AG09309 (cell line): ENCODE results near the gene SAT1.

Experiments
- DNase-seq: peaks from one replicate; pipeline ENCODE4 v3.0.0-alpha.2; 2010; ENCODE audit warnings: low read depth
- H3K4me3 ChIP-seq: 2 replicates; pipeline ENCODE4 v1.5.1; 2011; ENCODE audit warnings: mild to moderate bottlenecking, low read depth, low read length, moderate library complexity; ENCODE audit not compliant: control insufficient read depth
- TF ChIP-seq, protein P1 (sequence below): IDR thresholded peaks from 2 replicates; pipeline ENCODE4 v1.5.1; 2011; ENCODE audit warnings: mild to moderate bottlenecking, low read depth, low read length, inconsistent platforms; ENCODE audit not compliant: insufficient read depth, control insufficient read depth; ENCODE audit errors: missing control alignments

SAT1 gene

DNA sequence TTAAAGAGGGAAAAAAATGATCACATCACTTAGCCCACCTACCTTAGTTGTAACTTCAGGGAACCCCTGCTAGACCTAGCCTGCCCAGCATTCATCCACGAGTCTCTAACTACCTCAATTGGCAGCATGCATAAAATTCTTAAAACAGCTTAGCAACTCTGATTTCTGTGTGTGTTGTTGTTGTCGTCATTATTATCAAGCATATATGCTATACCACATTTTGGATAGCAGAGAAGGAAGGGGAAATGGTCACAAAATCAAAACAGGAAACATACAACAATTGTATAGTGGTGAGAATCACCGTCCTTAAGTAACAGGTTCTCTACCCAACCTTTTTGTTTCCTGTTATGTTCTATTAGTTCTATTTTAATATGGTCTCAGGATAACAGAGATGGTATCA, 37.2 kb upstream of the SAT1 start:
- no peak for DNase-seq
- TF ChIP-seq, protein P1, sequence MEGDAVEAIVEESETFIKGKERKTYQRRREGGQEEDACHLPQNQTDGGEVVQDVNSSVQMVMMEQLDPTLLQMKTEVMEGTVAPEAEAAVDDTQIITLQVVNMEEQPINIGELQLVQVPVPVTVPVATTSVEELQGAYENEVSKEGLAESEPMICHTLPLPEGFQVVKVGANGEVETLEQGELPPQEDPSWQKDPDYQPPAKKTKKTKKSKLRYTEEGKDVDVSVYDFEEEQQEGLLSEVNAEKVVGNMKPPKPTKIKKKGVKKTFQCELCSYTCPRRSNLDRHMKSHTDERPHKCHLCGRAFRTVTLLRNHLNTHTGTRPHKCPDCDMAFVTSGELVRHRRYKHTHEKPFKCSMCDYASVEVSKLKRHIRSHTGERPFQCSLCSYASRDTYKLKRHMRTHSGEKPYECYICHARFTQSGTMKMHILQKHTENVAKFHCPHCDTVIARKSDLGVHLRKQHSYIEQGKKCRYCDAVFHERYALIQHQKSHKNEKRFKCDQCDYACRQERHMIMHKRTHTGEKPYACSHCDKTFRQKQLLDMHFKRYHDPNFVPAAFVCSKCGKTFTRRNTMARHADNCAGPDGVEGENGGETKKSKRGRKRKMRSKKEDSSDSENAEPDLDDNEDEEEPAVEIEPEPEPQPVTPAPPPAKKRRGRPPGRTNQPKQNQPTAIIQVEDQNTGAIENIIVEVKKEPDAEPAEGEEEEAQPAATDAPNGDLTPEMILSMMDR = no peak
- H3K4me3 ChIP-seq = no peak overlapping the region

DNA sequence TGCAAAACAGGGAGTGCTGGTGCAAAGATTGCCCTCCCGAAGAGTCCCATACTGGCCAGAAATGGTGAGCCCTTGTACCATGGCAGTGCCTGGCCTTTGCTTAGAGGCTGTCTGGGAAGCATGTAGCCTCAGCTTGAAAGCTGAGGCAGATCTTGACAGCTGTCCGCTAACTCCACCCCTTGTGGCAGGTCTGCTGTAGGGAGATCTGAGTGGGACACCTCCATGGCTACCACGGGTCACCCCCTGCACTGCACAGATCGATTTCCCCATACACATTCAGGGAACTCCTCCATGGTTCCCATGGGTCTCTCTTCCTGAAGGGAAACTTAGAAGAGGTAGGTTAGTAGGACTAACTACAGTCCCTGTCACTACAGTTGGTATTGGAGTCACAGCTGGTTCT, 33.8 kb upstream of the SAT1 start:
- no peak for DNase-seq
- TF ChIP-seq, protein P1 = no peak

DNA sequence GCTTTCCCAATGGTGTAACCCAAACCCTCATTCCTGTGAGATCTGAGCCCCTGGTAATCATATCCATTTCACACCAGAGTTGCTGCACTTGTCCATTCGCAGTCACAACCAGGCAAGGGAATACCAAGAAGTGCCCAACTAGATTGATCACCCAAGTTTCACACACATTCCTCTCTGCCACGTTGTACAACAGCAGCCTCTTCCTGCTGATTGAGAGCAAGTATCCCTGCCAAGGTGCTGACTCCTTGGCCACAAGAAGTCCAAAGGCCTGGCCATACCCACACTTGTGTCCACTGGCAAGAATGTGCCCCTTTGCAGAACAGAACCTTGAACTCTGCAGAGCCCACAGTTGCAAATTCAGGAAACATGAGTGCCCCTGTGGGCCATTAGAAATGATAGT, 33.4 kb upstream of the SAT1 start:
- H3K4me3 ChIP-seq = no peak overlapping the region
- TF ChIP-seq, protein P1 = no peak

More for the DNA sequence above, 33.8 kb upstream of the SAT1 start:
- H3K4me3 ChIP-seq = no peak overlapping the region

DNA sequence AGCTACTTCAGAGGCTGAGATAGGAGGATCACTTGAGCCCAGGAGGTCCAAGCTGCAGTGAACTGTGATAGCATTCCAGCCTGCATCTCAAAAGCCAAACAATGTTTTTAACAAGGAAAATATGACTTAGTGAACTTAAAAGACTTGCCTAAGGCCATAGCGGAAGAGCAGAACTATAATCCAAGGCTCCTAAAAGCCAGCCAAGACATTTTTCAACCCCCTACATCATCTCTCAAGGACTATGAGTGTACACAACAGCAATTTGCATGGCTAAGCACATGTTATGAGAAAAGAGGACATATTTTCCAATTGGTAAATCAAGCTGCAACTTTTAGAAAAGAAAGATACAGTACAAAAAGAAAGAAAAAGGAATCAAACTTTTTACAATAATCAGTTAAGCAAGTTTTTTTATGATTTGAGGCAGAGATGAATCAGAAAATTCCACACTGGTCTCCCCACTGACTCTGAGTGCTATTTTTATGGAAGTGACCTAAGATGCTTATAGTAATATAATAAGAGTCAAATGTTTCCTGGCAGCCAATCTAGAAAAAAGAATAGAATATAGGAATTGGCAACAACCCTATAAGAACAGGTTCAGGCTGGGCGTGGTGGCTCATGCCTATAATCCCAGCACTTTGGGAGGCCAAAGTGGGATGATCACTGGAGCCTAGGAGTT, 30.1 kb upstream of the SAT1 start:
- TF ChIP-seq, protein P1 = no peak
- no peak overlapping the region for H3K4me3 ChIP-seq
- DNase-seq = peak; percentile 55

More for the DNA sequence above, 33.4 kb upstream of the SAT1 start:
- no peak for DNase-seq

DNA sequence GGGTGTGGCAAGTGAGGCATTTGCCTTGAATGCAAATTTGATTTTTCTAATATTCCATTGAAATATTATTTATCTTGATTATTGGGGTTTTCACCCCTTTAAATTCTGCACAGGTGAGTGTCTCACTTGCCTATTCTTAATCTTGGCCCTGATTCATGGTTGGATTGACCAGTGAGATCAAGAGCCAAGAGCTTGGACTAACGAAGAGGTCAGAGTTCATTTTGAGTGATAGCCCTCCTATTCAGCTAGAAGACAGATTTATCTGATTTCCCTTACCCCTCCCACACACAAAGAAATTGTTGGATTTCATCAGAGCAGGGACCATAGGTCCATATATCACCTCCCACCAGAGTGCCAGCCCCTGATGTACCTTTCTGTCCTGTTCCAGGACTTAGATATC, 28.3 kb upstream of the SAT1 start:
- H3K4me3 ChIP-seq = no peak overlapping the region
- DNase-seq = no peak
- TF ChIP-seq, protein P1 = no peak

DNA sequence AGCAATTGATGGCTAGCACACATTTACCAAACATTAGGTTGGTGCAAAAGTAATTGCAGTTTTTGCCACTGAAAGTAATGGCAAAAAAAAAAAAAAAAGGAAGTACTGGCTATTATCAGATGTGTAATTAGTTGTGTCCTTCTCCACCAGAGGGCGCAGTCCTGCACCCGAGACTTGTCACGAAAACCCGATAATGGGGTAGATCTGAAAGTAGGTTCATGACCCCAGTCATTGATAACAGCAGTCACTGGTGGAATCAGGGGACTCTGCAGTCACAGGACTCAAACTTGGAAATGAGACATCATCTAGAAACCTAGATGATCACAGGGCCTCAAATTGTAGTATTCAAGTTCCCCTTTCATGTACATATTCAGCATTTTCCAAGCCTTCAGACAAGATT, 26.8 kb upstream of the SAT1 start:
- no peak overlapping the region for H3K4me3 ChIP-seq
- DNase-seq = no peak
- TF ChIP-seq, protein P1 = peak; percentile 58
